ENCODE results near the gene DYRK1A.

The DYRK1A gene

GRCh38 chr21:37575580-37575979 is 209.0 kb downstream of the DYRK1A start:
- Histone ChIP-seq H3K4me3 (ENCODE audit: low read depth, low read length) (no peak overlapping the region), H3K27ac (no peak overlapping the region), H3K36me3 (no peaks in the 10 kb centered on the region), H3K27me3 (ENCODE audit: insufficient read depth, low read depth, severe bottlenecking) (no peaks in the 10 kb centered on the region), H3K9me3 (ENCODE audit: severe bottlenecking) (peaks cover 20% of the 10 kb centered on the region)
- TF ChIP-seq, protein P1, sequence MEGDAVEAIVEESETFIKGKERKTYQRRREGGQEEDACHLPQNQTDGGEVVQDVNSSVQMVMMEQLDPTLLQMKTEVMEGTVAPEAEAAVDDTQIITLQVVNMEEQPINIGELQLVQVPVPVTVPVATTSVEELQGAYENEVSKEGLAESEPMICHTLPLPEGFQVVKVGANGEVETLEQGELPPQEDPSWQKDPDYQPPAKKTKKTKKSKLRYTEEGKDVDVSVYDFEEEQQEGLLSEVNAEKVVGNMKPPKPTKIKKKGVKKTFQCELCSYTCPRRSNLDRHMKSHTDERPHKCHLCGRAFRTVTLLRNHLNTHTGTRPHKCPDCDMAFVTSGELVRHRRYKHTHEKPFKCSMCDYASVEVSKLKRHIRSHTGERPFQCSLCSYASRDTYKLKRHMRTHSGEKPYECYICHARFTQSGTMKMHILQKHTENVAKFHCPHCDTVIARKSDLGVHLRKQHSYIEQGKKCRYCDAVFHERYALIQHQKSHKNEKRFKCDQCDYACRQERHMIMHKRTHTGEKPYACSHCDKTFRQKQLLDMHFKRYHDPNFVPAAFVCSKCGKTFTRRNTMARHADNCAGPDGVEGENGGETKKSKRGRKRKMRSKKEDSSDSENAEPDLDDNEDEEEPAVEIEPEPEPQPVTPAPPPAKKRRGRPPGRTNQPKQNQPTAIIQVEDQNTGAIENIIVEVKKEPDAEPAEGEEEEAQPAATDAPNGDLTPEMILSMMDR (IDR thresholded peaks at IDR 0.05; ENCODE audit: low read depth, low read length): no peak
- no peak for DNase-seq
